Endothelial cell of umbilical vein (primary cell): Measurements from ENCODE around the gene HTT-AS. TPM values are rescaled to one million over a fixed set of nuclear protein-coding genes. Genes with fewer than 3 reads are reported as not detected.

Source experiments
- BruUV-seq: library from RNA; stranded (reverse); fragments of 400-500 nt; replicated peaks from 2 replicates; lab custom pipeline; 2021; lab: Mats Ljungman, UMichigan
- CTCF ChIA-PET: fragments of 300-600, 350-600 bp; sonication (Branson Sonifier 250); formaldehyde crosslinking; loops from one replicate; lab custom pipeline; 2021; ENCODE audit warnings: antibody characterized with exemption, inconsistent platforms; lab: Charles Lee
- POLR2A ChIA-PET: fragments of 300-600, 350-600 bp; sonication (Branson Sonifier 250); formaldehyde crosslinking; loops from one replicate; lab custom pipeline; 2021; ENCODE audit warnings: antibody characterized with exemption, inconsistent platforms; lab: Charles Lee
- DNase-seq: peaks from one replicate; pipeline ENCODE4 v3.0.0-alpha.2; 2011; ENCODE audit warnings: low read depth, low spot score
- FAIRE-seq: peaks from 2 replicates; lab custom pipeline; 2011; peaks lifted over from hg19 to GRCh38; lab: Jason Lieb, UNC
- H2AFZ ChIP-seq: 2 replicates; pipeline ENCODE4 v1.6.0; 2012; ENCODE audit warnings: low read depth, low read length, control low read depth, inconsistent platforms
- H3K27ac ChIP-seq: 2 replicates; pipeline ENCODE4 v1.5.1; 2011; ENCODE audit warnings: low read depth, mild to moderate bottlenecking, control low read depth, low read length, moderate library complexity; ENCODE audit not compliant: insufficient read depth
- H3K27me3 ChIP-seq, 2 experiments: 2 replicates each; pipeline versions ENCODE4 v1.6.0 to v1.6.1; 2011; ENCODE audit warnings: low read length in 2 of 2, mixed read lengths in 1 of 2; ENCODE audit not compliant: control insufficient read depth in 2 of 2, insufficient read depth in 2 of 2
- H3K36me3 ChIP-seq, 2 experiments: 2 replicates in 1 of 2; 3 replicates in 1 of 2; pipeline ENCODE4 v1.5.1; 2011; ENCODE audit warnings: low read length in 2 of 2, mild to moderate bottlenecking in 1 of 2, moderate library complexity in 1 of 2; ENCODE audit not compliant: control insufficient read depth in 2 of 2, insufficient read depth in 2 of 2; ENCODE audit errors: extremely low read depth in 1 of 2
- H3K4me1 ChIP-seq: 3 replicates; pipeline ENCODE4 v1.5.1; 2011; ENCODE audit warnings: mild to moderate bottlenecking, low read length; ENCODE audit not compliant: control insufficient read depth, insufficient read depth; ENCODE audit errors: extremely low read depth
- H3K4me2 ChIP-seq: 2 replicates; pipeline ENCODE4 v1.6.1; 2011; ENCODE audit warnings: low read length, control low read depth, mixed read lengths; ENCODE audit not compliant: insufficient read depth
- H3K4me3 ChIP-seq, 3 experiments: fragments of 200-600 bp in 1 of 3; sonication (generic), shearing (Covaris generic) in 1 of 3; replicated peaks in 1 of 3; 2 replicates each; pipeline ENCODE4 v1.5.1; 2011 to 2016; ENCODE audit warnings: control low read depth in 3 of 3, low read length in 3 of 3, mild to moderate bottlenecking in 2 of 3, inconsistent platforms in 1 of 3, low read depth in 1 of 3, moderate library complexity in 1 of 3; ENCODE audit not compliant: insufficient read depth in 1 of 3
- H3K79me2 ChIP-seq: 2 replicates; pipeline ENCODE4 v1.6.0; 2012; ENCODE audit warnings: low read length, inconsistent platforms; ENCODE audit not compliant: control insufficient read depth, insufficient read depth
- H3K9ac ChIP-seq: replicated peaks from 2 replicates; pipeline ENCODE3; 2011; ENCODE audit warnings: low read length, control low read depth; ENCODE audit not compliant: insufficient read depth; ENCODE audit errors: extremely low read depth
- H3K9me1 ChIP-seq: replicated peaks from 3 replicates; pipeline ENCODE4 v1.6.0; 2011; ENCODE audit warnings: mild to moderate bottlenecking, low read length; ENCODE audit not compliant: control insufficient read depth, insufficient read depth; ENCODE audit errors: extremely low read depth
- H3K9me3 ChIP-seq: replicated peaks from 2 replicates; pipeline ENCODE4 v1.5.1; 2012; ENCODE audit warnings: low read length, inconsistent platforms; ENCODE audit not compliant: control insufficient read depth, insufficient read depth
- H4K20me1 ChIP-seq: replicated peaks from 2 replicates; pipeline ENCODE3; 2011; ENCODE audit warnings: mild to moderate bottlenecking, low read length; ENCODE audit not compliant: control insufficient read depth, insufficient read depth; ENCODE audit errors: extremely low read depth
- CTCF ChIP-seq, 2 donors: IDR thresholded peaks; 1 replicate in 1 of 2; 2 replicates in 1 of 2; pipeline ENCODE4 v1.5.1; 2011; ENCODE audit warnings: low read length in 2 of 2, mild to moderate bottlenecking in 2 of 2, moderate library complexity in 2 of 2, control low read depth in 1 of 2, inconsistent platforms in 1 of 2, low read depth in 1 of 2; ENCODE audit not compliant: insufficient read depth in 1 of 2; ENCODE audit errors: extremely low read depth in 1 of 2
- EZH2 ChIP-seq: IDR thresholded peaks from 2 replicates; pipeline ENCODE4 v1.6.1; 2012; ENCODE audit warnings: borderline replicate concordance, low read depth, mild to moderate bottlenecking, moderate library complexity, low read length, inconsistent platforms; ENCODE audit not compliant: severe bottlenecking
- GATA2 ChIP-seq: IDR thresholded peaks from 2 replicates; pipeline ENCODE4 v1.7.0; 2011; ENCODE audit warnings: low read depth, mild to moderate bottlenecking, moderate library complexity, mixed read lengths, low read length; ENCODE audit not compliant: insufficient read length, insufficient read depth
- JUN ChIP-seq: IDR thresholded peaks from 2 replicates; pipeline ENCODE4 v1.6.1; 2011; ENCODE audit warnings: borderline replicate concordance, low read depth; ENCODE audit not compliant: insufficient read length, insufficient read depth
- MAX ChIP-seq: IDR thresholded peaks from 2 replicates; pipeline ENCODE4 v1.6.1; 2011; ENCODE audit not compliant: insufficient read depth, insufficient read length
- POLR2A ChIP-seq: IDR thresholded peaks from 2 replicates; pipeline ENCODE4 v1.6.1; 2012; ENCODE audit warnings: low read depth, mild to moderate bottlenecking, control low read depth, low read length
- POLR2AphosphoS5 ChIP-seq: IDR thresholded peaks from 2 replicates; pipeline ENCODE4 v1.6.1; 2012; ENCODE audit warnings: low read depth, mild to moderate bottlenecking, control low read depth, low read length, moderate library complexity; ENCODE audit not compliant: insufficient read depth
- dilution Hi-C: fragments of 300-500 bp; cut with MboI; formaldehyde crosslinking; loops from one replicate; pipeline ENCODE4 v1.15.0; 2019; ENCODE audit warnings: low sequenced_read_pairs; ENCODE audit not compliant: extremely low pct_ligation_motif_present
- intact Hi-C: fragments of 100-400 bp; cut with micrococcal nuclease; formaldehyde crosslinking; loops from one replicate; pipeline ENCODE4 v1.10.0; 2022
- polyA plus RNA-seq, 4 experiments: library from polyadenylated mRNA; depleted of rRNA in 3 of 4; stranded (reverse) in 3 of 4; unstranded in 1 of 4; fragments of >200 nt; gene quantifications; 2 replicates each; pipeline versions ENCODE4 v1.2.1 to v1.2.3, GENCODE V29; 2011 to 2012; ENCODE audit warnings: missing spikeins in 1 of 4
- total RNA-seq: library from RNA; stranded (reverse); gene quantifications from 2 replicates; pipeline ENCODE4 v1.2.3, GENCODE V29; 2021

Gene HTT-AS
- total and polyA plus RNA-seq, 2 donors (not counting 3 experiments of a cell fraction or from before 2014, with no cell fraction given): not detected

- Histone ChIP-seq H4K20me1 (peaks cover 11% of the 10 kb centered on the region), H2AFZ (no peak overlapping the region), H3K79me2 (peaks cover 66% of the 10 kb centered on the region), H3K27ac (no peak overlapping the region), H3K9ac (no peak overlapping the region), H3K36me3 (no peaks in the 10 kb centered on the region), H3K9me1 (no peaks in the 10 kb centered on the region), H3K4me2 (no peak overlapping the region), H3K9me3 (no peaks in the 10 kb centered on the region), H3K4me1 (peaks cover 9% of the 10 kb centered on the region), H3K4me3 (no peak overlapping the region), H3K27me3 (no peaks in the 10 kb centered on the region)
- FAIRE-seq: no peak
- no TSS peak for BruUV-seq
- no peak for TF ChIP-seq POLR2A
- no peak for TF ChIP-seq GATA2
- no peak for TF ChIP-seq JUN
- no peak for TF ChIP-seq EZH2
- no peak for TF ChIP-seq MAX
- no peak for TF ChIP-seq CTCF (IDR thresholded peaks at IDR 0.05; ENCODE audit: extremely low read depth in 1 of 2, insufficient read depth in 1 of 2, low read depth in 1 of 2, low read length in 2 of 2)
- no peak for TF ChIP-seq POLR2AphosphoS5
- dilution Hi-C loops (no loop called here), intact Hi-C loops (no loop called here)
- DNase-seq: no peak
- POLR2A ChIA-PET: no interaction called here
- CTCF ChIA-PET: no interaction called here
Observed at GRCh38 chr4:3079694-3080123, 5.4 kb upstream of the HTT-AS start.
